GM18951 (cell line): ENCODE results near the gene GALNT12.

ENCODE experiments used
- POLR2A ChIP-seq: IDR thresholded peaks from 4 replicates; pipeline ENCODE4 v1.6.1; 2011; ENCODE audit warnings: mild to moderate bottlenecking; ENCODE audit not compliant: insufficient read length, insufficient read depth; ENCODE audit errors: extremely low read depth
- in situ Hi-C: fragments of 300-500 bp; cut with MboI; formaldehyde crosslinking; loops from one replicate; pipeline ENCODE4 v1.12.0; 2022; ENCODE audit warnings: low sequenced_read_pairs, mixed read lengths, inconsistent platforms; ENCODE audit not compliant: unreplicated experiment

GALNT12 gene

GRCh38 chr9:98887918-98888510 lies 80.5 kb downstream of the GALNT12 start:
- in situ Hi-C loops, result no loop called here

DNA sequence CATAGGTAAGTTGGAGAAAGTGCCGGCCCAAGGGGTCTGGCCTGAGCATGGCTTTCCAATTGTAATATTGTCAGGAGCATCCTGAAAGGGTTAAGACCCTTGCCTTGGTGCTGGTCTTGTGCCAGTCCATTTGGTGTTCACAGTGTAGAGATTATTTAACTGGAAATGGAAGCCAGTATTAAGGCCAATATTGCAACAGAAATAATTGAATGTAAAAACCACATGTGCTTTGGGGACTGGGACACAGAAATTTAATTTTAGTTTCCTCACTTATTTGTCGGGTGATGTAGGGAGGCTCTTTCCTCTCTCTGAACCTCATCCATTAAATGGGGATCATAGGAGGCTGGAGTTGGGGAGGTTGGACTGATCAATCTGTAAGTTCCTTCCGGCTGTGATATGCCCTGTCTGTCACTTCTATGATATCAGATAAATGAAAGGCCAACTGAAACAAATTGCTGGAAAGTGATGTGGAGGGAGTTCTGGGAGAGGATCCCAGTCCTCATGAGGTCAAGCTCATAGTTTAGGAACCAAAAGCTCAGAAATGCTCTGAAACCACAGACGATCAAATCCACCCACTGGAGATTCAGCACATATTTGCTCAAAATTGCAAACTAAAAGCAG lies 81.4 kb downstream of the GALNT12 start:
- in situ Hi-C loops, result no loop called here
- no peak for TF ChIP-seq POLR2A

More at GRCh38 chr9:98887918-98888510, 80.5 kb downstream of the GALNT12 start:
- no peak for TF ChIP-seq POLR2A

- TF ChIP-seq POLR2A, result no peak
- in situ Hi-C loops, result no loop called here
Observed at GRCh38 chr9:98890256-98890655, 82.8 kb downstream of the GALNT12 start.

DNA sequence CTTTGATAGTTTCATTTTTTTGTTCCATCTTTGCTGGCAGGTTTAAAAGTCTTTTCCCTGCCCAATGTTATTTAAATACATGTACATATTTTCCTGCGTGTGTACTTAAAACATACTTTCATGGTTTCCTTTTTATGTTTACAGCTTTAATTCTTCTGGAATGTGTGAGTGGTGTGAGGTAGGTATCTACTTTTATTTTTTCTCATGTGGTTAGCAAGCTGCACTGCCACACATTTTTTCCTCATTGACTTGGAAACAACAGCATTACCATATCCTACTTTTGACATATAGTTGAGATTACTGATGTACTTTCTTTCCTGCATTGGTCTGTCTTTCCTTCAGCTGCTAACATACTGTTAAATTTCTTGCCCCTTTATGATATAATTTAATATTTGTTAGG lies 84.8 kb downstream of the GALNT12 start:
- TF ChIP-seq POLR2A, result no peak
- in situ Hi-C loops, result no loop called here

GRCh38 chr9:98892690-98893089 lies 85.2 kb downstream of the GALNT12 start:
- in situ Hi-C loops, result no loop called here
- no peak for TF ChIP-seq POLR2A

DNA sequence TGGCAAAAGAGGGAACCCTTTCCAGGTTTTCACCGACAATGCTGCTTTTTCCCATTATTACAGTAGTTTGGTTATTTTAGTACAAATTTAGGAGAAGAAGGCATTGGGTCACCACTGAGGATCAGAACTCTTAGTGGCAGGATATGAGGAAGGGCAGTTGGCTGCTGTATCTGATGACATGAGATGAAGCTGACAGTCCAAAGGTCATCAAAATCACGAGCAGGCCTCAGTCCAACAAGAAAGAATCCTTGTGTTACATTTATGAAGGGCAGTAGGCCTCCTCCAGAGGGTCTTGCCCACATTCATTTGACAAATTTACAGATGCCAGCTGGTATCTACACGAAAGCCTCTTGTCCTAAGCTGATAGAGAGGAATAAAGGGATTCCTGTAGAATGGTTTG lies 86.7 kb downstream of the GALNT12 start:
- TF ChIP-seq POLR2A, result no peak
- in situ Hi-C loops, result no loop called here

DNA sequence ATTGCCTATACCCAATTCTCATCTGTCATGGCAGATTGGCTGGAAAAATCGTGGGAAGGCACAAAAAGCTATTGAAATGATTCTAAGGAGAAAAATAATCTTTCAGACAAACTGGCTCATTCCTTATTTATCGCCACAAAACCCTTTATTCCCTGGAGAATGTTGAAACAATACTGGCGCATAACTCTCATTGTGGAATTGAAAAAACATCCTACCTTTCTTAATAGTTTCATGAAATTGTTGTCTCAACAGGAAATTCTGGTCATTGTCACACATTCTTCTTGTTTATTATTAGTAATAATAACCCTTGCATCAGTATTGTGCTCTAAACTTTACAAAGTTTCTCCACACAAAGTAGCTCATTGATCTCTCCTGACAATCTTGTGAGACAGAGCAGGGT lies 87.3 kb downstream of the GALNT12 start:
- TF ChIP-seq POLR2A, result no peak
- in situ Hi-C loops, result no loop called here

- TF ChIP-seq POLR2A, result no peak
- in situ Hi-C loops, result no loop called here
Observed at GRCh38 chr9:98896632-98897031, 89.2 kb downstream of the GALNT12 start.

DNA sequence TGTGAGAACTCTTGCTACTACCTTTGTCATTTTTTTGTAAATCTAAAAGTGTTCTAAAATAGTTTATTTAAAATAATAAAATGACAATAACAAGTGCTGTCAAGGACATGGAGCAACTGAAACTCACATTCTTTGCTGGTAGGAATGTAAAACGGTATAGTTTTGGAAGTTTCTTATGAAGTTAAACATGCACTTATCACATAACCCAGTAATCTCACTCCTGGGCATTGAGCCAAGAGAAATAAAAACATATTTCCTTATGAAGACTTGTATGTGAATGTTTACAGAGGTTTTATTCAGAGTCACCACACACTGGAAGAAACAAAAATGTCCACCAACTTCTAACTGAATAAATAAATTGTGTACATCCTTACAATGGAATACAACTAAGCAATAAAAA lies 90.3 kb downstream of the GALNT12 start:
- in situ Hi-C loops, result no loop called here
- no peak for TF ChIP-seq POLR2A

DNA sequence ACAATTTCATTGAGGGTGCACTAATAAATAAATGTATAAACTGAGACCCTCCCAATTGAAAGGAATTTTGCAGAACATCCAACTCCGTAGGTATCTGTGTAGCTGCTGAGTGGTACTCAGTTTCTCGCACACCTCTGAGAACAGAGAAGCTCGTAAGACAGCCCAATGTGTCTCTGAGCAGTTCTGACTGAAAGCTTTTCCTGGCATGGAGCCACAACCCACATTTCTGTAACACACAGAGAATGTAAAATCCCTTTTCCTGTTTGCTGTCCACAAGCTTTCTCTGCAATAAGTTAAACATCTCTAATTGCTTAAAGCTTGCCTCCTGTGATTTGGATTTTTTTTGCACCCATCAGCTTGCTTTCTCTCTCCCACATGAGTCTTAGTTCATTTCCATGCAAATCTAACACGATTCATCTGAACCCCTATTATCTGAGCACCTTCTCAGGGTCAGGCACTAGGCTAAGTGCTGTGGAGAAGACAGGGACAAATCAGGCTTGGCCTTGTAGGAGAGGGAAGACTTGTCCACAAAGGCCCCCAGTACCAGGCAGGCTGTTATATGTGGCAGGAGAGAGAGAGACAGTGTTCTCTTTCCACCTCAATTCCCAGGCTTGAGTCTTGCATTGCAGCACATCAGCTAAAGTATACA lies 92.1 kb downstream of the GALNT12 start:
- in situ Hi-C loops, result no loop called here
- TF ChIP-seq POLR2A, result no peak
